Activated T-cell treated with anti-CD3 and anti-CD28 coated beads, Interleukin-2, amount 50 U/mL, for 24 hours (primary cell): ENCODE results near the gene PMFBP1.
A peak's percentile ranks its signal among the peaks of the same experiment; 100 is the strongest.
"Not testable (repeated sequence)": the region's sequence is repeated elsewhere in the genome, so short reads cannot be mapped to it uniquely, and the experiment has no call there.

Experiments
- DNase-seq: peaks from one replicate; pipeline ENCODE4 v3.0.0-alpha.2; 2020
- H3K27ac Mint-ChIP-seq: 2 replicates; pipeline ENCODE4 v1.8.0; 2020; ENCODE audit warnings: mild to moderate bottlenecking, mixed read lengths
- H3K27me3 Mint-ChIP-seq: 2 replicates; pipeline ENCODE4 v1.8.0; 2020; ENCODE audit warnings: mixed read lengths
- H3K36me3 Mint-ChIP-seq: 2 replicates; pipeline ENCODE4 v1.8.0; 2020; ENCODE audit warnings: low read depth, mixed read lengths
- H3K4me1 Mint-ChIP-seq: 2 replicates; pipeline ENCODE4 v1.8.0; 2020; ENCODE audit warnings: low read depth, mixed read lengths
- H3K4me3 Mint-ChIP-seq: 2 replicates; pipeline ENCODE4 v1.8.0; 2020; ENCODE audit warnings: mild to moderate bottlenecking, moderate library complexity, mixed read lengths
- H3K9me3 Mint-ChIP-seq: 2 replicates; pipeline ENCODE4 v1.8.0; 2020; ENCODE audit warnings: mixed read lengths

PMFBP1 gene

GRCh38 chr16:72091217-72091616 is 80.7 kb downstream of the PMFBP1 start:
- Mint-ChIP-seq H3K4me1 (peaks cover 39% of the 10 kb centered on the region), H3K27me3 (no peaks in the 10 kb centered on the region), H3K4me3 (peak overlapping the region; percentile 97), H3K27ac (peak overlapping the region; percentile 65), H3K9me3 (no peaks in the 10 kb centered on the region), H3K36me3 (peaks cover 83% of the 10 kb centered on the region)
- no peak for DNase-seq

GRCh38 chr16:72085002-72085401 is 87.0 kb downstream of the PMFBP1 start:
- peaks cover 9% of the 10 kb centered on the region for H3K9me3 Mint-ChIP-seq
- H3K27ac Mint-ChIP-seq = no peak overlapping the region

DNA sequence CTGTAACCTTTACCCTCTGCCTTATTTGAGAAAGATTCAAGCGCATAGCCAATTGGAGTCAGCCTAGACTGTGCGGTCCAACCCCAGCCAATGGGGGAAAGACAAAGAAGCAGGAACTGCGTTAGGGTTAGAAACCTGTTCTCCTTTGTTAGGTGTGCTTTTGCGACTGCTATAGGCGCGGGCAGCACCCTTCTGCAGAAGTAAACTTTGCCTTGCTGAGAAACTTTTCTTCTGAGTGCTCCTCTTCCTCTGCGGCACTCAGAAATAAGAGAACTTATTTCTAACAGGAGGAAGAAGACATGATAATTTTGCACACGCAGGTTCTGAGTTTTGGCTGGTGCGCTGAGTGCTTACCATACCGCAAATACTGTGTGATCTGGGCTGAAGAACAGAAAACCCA is 87.5 kb downstream of the PMFBP1 start:
- no peaks in the 10 kb centered on the region for H3K27me3 Mint-ChIP-seq
- H3K4me1 Mint-ChIP-seq = no peaks in the 10 kb centered on the region
- peaks cover 62% of the 10 kb centered on the region for H3K36me3 Mint-ChIP-seq
- peaks cover 9% of the 10 kb centered on the region for H3K9me3 Mint-ChIP-seq
- no peak overlapping the region for H3K4me3 Mint-ChIP-seq
- DNase-seq = no peak
- H3K27ac Mint-ChIP-seq = no peak overlapping the region

More at GRCh38 chr16:72085002-72085401, 87.0 kb downstream of the PMFBP1 start:
- DNase-seq = no peak
- no peaks in the 10 kb centered on the region for H3K4me1 Mint-ChIP-seq
- no peak overlapping the region for H3K4me3 Mint-ChIP-seq
- H3K36me3 Mint-ChIP-seq = peaks cover 67% of the 10 kb centered on the region
- H3K27me3 Mint-ChIP-seq = no peaks in the 10 kb centered on the region

- Mint-ChIP-seq H3K27me3 (no peaks in the 10 kb centered on the region), H3K27ac (no peak overlapping the region), H3K4me3 (no peak overlapping the region), H3K36me3 (peaks cover 56% of the 10 kb centered on the region), H3K4me1 (no peaks in the 10 kb centered on the region), H3K9me3 (peaks cover 9% of the 10 kb centered on the region)
- DNase-seq = no peak
Measured at GRCh38 chr16:72083778-72084404, 88.1 kb downstream of the PMFBP1 start.

GRCh38 chr16:72076991-72077706 is 94.8 kb downstream of the PMFBP1 start:
- not testable (repeated sequence) for DNase-seq, H3K27me3 Mint-ChIP-seq, H3K4me1 Mint-ChIP-seq, H3K9me3 Mint-ChIP-seq, H3K27ac Mint-ChIP-seq, H3K4me3 Mint-ChIP-seq
- H3K36me3 Mint-ChIP-seq = peaks cover 10% of the 10 kb centered on the region

- DNase-seq, H3K4me3 Mint-ChIP-seq, H3K9me3 Mint-ChIP-seq, H3K27ac Mint-ChIP-seq, H3K4me1 Mint-ChIP-seq, H3K27me3 Mint-ChIP-seq: not testable (repeated sequence)
- peaks cover 10% of the 10 kb centered on the region for H3K36me3 Mint-ChIP-seq
Measured at GRCh38 chr16:72075067-72075466, 96.9 kb downstream of the PMFBP1 start.

DNA sequence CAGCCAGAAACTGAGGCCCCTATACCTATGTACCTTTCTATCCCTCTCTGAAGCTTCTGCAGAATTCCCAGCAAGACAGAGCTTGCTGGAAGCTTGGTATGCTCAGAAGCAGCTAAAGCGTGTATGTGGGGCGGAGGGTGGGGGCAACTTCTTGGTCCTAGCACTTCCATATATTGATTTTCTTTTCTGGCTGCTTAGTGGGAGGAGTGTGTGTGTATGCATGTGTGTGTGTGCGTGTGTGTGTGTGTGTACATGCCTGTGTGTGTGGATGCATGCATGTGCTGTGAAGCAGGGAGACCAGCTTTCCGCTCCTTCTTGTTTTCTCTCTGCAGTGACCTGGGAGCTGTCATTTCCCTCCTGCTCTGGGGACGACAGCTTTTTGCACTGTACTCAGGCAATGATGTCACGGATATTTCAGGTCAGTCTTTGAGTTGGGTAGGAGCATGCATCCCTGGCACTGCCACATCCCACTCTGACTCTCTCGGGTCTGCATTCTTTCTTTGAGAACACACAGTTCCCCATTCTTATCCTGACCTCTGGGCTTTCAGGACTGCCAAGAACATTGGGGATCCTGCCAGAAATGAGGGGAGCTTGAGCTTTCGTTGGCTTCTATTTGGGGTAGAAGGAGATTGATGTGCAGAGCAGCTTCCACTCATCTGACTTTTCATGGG is 98.3 kb downstream of the PMFBP1 start:
- H3K36me3 Mint-ChIP-seq = peaks cover 10% of the 10 kb centered on the region
- H3K9me3 Mint-ChIP-seq = no peaks in the 10 kb centered on the region
- H3K27me3 Mint-ChIP-seq = no peaks in the 10 kb centered on the region
- no peaks in the 10 kb centered on the region for H3K4me1 Mint-ChIP-seq
- H3K27ac Mint-ChIP-seq = no peak overlapping the region
- DNase-seq = no peak
- H3K4me3 Mint-ChIP-seq = no peak overlapping the region

- Mint-ChIP-seq H3K36me3 (peaks cover 3% of the 10 kb centered on the region), H3K4me3 (no peak overlapping the region), H3K9me3 (no peaks in the 10 kb centered on the region), H3K27ac (no peak overlapping the region), H3K4me1 (no peaks in the 10 kb centered on the region), H3K27me3 (no peaks in the 10 kb centered on the region)
- no peak for DNase-seq
Measured at GRCh38 chr16:72072514-72073342, 99.2 kb downstream of the PMFBP1 start.
